Activated CD4-positive, CD25-positive, alpha-beta regulatory T cell (primary cell): ENCODE measurements around the gene TOMM40.

Source experiments
- DNase-seq, 4 experiments: peaks; one replicate each; lab custom pipeline; 2025; lab: John Stamatoyannopoulos, UW

The TOMM40 gene

GRCh38 chr19:44927746-44928145 is 36.7 kb downstream of the TOMM40 start:
- no peak for DNase-seq

GRCh38 chr19:44930088-44930487 is 39.0 kb downstream of the TOMM40 start:
- DNase-seq = no peak

- no peak for DNase-seq
These were observed 40.5 kb downstream of the TOMM40 start for GRCh38 chr19:44931541-44931940.

- DNase-seq = no peak
These were observed 48.6 kb downstream of the TOMM40 start for GRCh38 chr19:44939668-44940067.

- no peak for DNase-seq
These were observed 51.1 kb downstream of the TOMM40 start, which contains the start of gene APOC4 for GRCh38 chr19:44942067-44942571. Gene APOC4 (plus strand): TSS chr19:44942237. CDS start chr19:44942278, 41 bp downstream.

GRCh38 chr19:44943801-44944249 is 52.8 kb downstream of the TOMM40 start:
- no peak for DNase-seq

GRCh38 chr19:44947041-44947581 is 56.1 kb downstream of the TOMM40 start:
- DNase-seq = no peak

GRCh38 chr19:44948237-44948636 is 57.2 kb downstream of the TOMM40 start:
- no peak for DNase-seq

GRCh38 chr19:44948763-44949374 is 57.8 kb downstream of the TOMM40 start:
- DNase-seq = no peak

GRCh38 chr19:44949550-44949949 is 58.5 kb downstream of the TOMM40 start:
- no peak for DNase-seq

- peak; percentile 9 to 41 (median 20) for DNase-seq
These were observed 60.4 kb downstream of the TOMM40 start for GRCh38 chr19:44951179-44952159.
